Mucosa of rectum (tissue), 2 donors: ENCODE results near the gene PUS10.
"Not testable (repeated sequence)": the region's sequence is repeated elsewhere in the genome, so short reads cannot be mapped to it uniquely, and the experiment has no call there.

Experiments
- H3K27ac ChIP-seq, 2 donors: one replicate each; pipeline ENCODE4 v1.7.0; 2013; ENCODE audit warnings: inconsistent platforms in 2 of 2, low read depth in 2 of 2, low read length in 2 of 2
- H3K27me3 ChIP-seq, 2 donors: one replicate each; pipeline ENCODE4 v1.7.0; 2013; ENCODE audit warnings: low read length in 2 of 2; ENCODE audit not compliant: control insufficient read depth in 2 of 2, insufficient read depth in 2 of 2
- H3K36me3 ChIP-seq, 2 donors: one replicate each; pipeline ENCODE4 v1.7.0; 2013; ENCODE audit warnings: low read length in 2 of 2; ENCODE audit not compliant: control insufficient read depth in 2 of 2, insufficient read depth in 2 of 2
- H3K4me1 ChIP-seq, 2 donors: one replicate each; pipeline ENCODE4 v1.7.0; 2013; ENCODE audit warnings: low read length in 2 of 2, mild to moderate bottlenecking in 1 of 2; ENCODE audit not compliant: control insufficient read depth in 2 of 2, insufficient read depth in 2 of 2
- H3K4me3 ChIP-seq, 2 donors: one replicate each; pipeline ENCODE4 v1.7.0; 2013; ENCODE audit warnings: low read length in 2 of 2
- H3K9ac ChIP-seq, 2 donors: one replicate each; pipeline ENCODE4 v1.7.0; 2013; ENCODE audit warnings: low read length in 2 of 2, low read depth in 1 of 2, mild to moderate bottlenecking in 1 of 2
- H3K9me3 ChIP-seq, 2 donors: one replicate each; pipeline ENCODE4 v1.7.0; 2013; ENCODE audit warnings: low read length in 2 of 2; ENCODE audit not compliant: control insufficient read depth in 2 of 2
- donor health status: healthy.
- donor health status: Normal muscosa, but diverticular disease.

The PUS10 gene

GRCh38 chr2:61014763-61015162 lies 3.3 kb downstream of the PUS10 start:
- no peaks in the 10 kb centered on the region for H3K9me3 ChIP-seq
- no peak overlapping the region for H3K4me3 ChIP-seq
- no peak overlapping the region for H3K9ac ChIP-seq
- H3K27me3 ChIP-seq: no peaks in the 10 kb centered on the region
- peaks cover 5 to 7% of the 10 kb centered on the region in 2 donors for H3K4me1 ChIP-seq
- no peak overlapping the region for H3K27ac ChIP-seq
- no peaks in the 10 kb centered on the region for H3K36me3 ChIP-seq

DNA sequence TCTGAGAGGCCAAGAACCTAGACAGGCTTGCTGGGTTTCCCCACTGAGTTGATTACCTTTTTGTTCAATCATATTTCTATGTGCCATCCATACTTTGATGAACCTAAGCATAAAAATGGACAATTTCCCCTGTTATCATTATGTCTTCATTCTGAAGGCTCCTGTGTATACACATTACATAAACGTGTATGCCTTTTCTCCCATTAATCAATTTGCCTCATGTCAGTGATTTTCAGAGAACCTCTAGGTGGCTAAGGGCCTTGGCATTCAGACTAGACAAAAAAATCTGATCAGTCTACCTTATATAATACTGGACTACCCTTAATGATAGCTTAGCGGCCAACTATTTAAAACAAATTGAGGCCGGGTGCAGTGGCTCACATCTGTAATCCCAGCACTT lies 4.7 kb downstream of the PUS10 start:
- Histone ChIP-seq H3K27ac (no peak overlapping the region), H3K27me3 (no peaks in the 10 kb centered on the region), H3K4me3 (no peak overlapping the region), H3K9me3 (no peaks in the 10 kb centered on the region), H3K4me1 (peaks cover 3 to 5% of the 10 kb centered on the region in 2 donors), H3K36me3 (no peaks in the 10 kb centered on the region), H3K9ac (no peak overlapping the region)

- not testable (repeated sequence) for H3K27me3 ChIP-seq, H3K9me3 ChIP-seq, H3K27ac ChIP-seq, H3K36me3 ChIP-seq, H3K4me3 ChIP-seq, H3K9ac ChIP-seq, H3K4me1 ChIP-seq
Measured at GRCh38 chr2:61012303-61012702, 5.8 kb downstream of the PUS10 start.

GRCh38 chr2:61011678-61012077 lies 6.4 kb downstream of the PUS10 start:
- Histone ChIP-seq H3K27ac (no peak overlapping the region), H3K36me3 (no peaks in the 10 kb centered on the region), H3K9me3 (no peaks in the 10 kb centered on the region), H3K27me3 (no peaks in the 10 kb centered on the region), H3K4me3 (no peak overlapping the region), H3K9ac (no peak overlapping the region), H3K4me1 (peaks cover 3 to 5% of the 10 kb centered on the region in 2 donors)

DNA sequence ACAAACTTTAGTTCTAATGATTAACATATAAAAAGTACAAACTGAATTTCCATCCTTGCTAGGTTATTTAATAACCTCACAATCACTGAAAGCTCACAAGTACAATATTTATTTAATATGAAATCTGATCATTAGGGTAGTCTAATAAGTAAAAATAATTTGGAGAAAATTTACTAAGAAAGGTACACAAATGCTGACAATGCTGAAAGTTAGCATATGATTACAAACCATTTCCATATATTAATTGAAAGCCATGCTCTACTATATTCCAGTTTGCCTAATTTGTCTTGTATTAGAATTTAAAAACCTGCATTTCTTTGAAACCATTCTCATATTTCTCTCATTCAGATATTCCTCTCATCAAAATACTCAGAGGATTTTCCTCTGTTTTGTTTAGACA lies 8.7 kb downstream of the PUS10 start:
- Histone ChIP-seq H3K4me1 (no peaks in the 10 kb centered on the region), H3K27me3 (no peaks in the 10 kb centered on the region), H3K27ac (no peak overlapping the region)

GRCh38 chr2:61006486-61007105 lies 11.5 kb downstream of the PUS10 start:
- Histone ChIP-seq H3K9me3 (no peaks in the 10 kb centered on the region), H3K36me3 (no peaks in the 10 kb centered on the region), H3K27ac (no peak overlapping the region), H3K9ac (no peak overlapping the region), H3K4me3 (no peak overlapping the region), H3K4me1 (no peaks in the 10 kb centered on the region), H3K27me3 (no peaks in the 10 kb centered on the region)

More for the DNA sequence above, 8.7 kb downstream of the PUS10 start:
- H3K9ac ChIP-seq: no peak overlapping the region
- no peaks in the 10 kb centered on the region for H3K9me3 ChIP-seq
- no peak overlapping the region for H3K4me3 ChIP-seq
- no peaks in the 10 kb centered on the region for H3K36me3 ChIP-seq

DNA sequence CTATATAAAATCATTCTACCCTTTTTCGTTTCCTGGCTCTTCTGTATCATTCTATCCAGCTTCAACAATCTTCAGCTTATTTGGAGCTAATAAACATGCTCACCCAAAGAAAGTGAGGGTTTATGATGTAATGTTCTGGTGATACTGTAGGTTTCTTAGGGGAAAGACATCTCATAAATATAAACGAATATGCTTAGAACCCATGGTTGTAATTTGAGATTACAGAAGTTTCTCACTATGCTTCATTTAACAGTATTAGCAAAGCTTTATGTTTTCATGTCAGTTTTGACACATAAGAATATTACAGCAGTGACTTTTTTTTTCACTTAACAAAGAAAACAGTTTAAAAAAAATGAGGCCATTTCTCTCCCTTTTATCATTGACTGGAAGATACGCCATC lies 12.3 kb downstream of the PUS10 start:
- Histone ChIP-seq H3K9ac (no peak overlapping the region), H3K27me3 (no peaks in the 10 kb centered on the region), H3K36me3 (no peaks in the 10 kb centered on the region), H3K27ac (no peak overlapping the region), H3K9me3 (no peaks in the 10 kb centered on the region), H3K4me3 (no peak overlapping the region), H3K4me1 (no peaks in the 10 kb centered on the region)

DNA sequence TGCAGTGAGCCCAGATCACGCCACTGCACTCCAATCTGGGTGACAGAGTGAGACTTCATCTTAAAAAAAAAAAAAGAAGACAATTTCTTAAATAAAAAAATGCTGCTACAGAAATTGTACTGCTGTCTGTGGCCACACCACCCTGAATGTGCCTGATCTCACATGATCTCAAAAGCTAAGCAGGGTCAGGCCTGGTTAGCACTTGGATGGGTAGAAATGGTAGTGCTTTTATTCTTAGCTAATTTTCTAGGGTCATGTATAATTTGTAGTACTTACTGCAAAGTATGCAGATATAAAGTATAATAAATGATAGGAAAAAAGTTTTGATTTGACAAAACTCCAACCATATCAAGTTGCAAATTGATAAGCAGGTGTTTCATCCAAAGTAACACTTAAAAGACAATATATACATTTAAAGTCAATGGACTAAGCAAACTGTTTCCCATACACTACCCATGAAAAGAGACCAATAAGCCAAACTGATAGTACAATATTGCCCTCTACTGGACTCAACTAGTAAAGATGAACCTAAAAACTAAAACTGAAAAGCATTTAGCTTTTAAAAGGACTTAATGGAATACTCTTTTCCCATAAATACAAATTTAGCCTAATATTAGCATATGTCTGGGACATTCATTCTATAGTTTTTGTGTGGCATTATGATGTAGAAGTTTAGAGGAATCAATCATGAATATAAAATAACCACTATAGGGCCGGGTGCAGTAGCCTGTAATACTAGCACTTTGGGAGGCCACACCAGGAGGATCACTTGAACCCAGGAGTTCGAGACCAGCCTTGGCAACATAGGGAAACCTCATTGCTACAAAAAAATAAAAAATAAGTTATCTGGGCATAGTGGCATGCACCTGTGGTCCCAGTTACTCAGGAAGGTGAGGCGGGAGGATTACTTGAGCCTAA lies 19.2 kb downstream of the PUS10 start:
- Histone ChIP-seq H3K4me1 (no peaks in the 10 kb centered on the region), H3K27ac (no peak overlapping the region), H3K4me3 (no peak overlapping the region), H3K27me3 (no peaks in the 10 kb centered on the region), H3K9ac (no peak overlapping the region), H3K36me3 (peaks cover 0 to 3% of the 10 kb centered on the region in 2 donors), H3K9me3 (no peaks in the 10 kb centered on the region)

GRCh38 chr2:60994131-60994530 lies 23.9 kb downstream of the PUS10 start:
- Histone ChIP-seq H3K27ac (no peak overlapping the region), H3K9ac (no peak overlapping the region), H3K4me1 (peaks cover 0 to under 1% of the 10 kb centered on the region in 2 donors), H3K27me3 (no peaks in the 10 kb centered on the region), H3K9me3 (no peaks in the 10 kb centered on the region), H3K36me3 (peaks cover 0 to 3% of the 10 kb centered on the region in 2 donors), H3K4me3 (no peak overlapping the region)

- Histone ChIP-seq H3K4me1 (peaks cover 0 to 3% of the 10 kb centered on the region in 2 donors), H3K9me3 (no peaks in the 10 kb centered on the region), H3K27me3 (no peaks in the 10 kb centered on the region), H3K27ac (peak overlapping the region; percentile 37 to 43), H3K36me3 (peaks cover 0 to 3% of the 10 kb centered on the region in 2 donors), H3K4me3 (no peak overlapping the region), H3K9ac (no peak overlapping the region)
Measured at GRCh38 chr2:60992985-60993392, 25.1 kb downstream of the PUS10 start.
